Neural cell (in vitro differentiated cells): ENCODE data around the gene EFTUD2. TPM values are rescaled to one million over a fixed set of nuclear protein-coding genes. Genes with fewer than 3 reads are reported as not detected.

ENCODE experiments used
- H2AFZ ChIP-seq: fragments of 200-600, 300-800 bp; sonication (generic), shearing (Covaris generic); 2 replicates; pipeline ENCODE4 v1.6.0; 2014; ENCODE audit warnings: low read depth, mild to moderate bottlenecking, antibody characterized with exemption, low read length, moderate library complexity
- H3F3A ChIP-seq: fragments of 200-600 bp; shearing (Covaris generic); 2 replicates; pipeline ENCODE4 v1.6.1; 2016; ENCODE audit warnings: mild to moderate bottlenecking, moderate library complexity, mixed read lengths, antibody characterized with exemption, low read length; ENCODE audit not compliant: insufficient read depth, poor library complexity, severe bottlenecking
- H3K27ac ChIP-seq: fragments of 200-600, 300-800 bp; sonication (generic), shearing (Covaris generic); 2 replicates; pipeline ENCODE4 v1.5.1; 2014; ENCODE audit warnings: mild to moderate bottlenecking, low read length, moderate library complexity
- H3K27me3 ChIP-seq: fragments of 300-800, 200-600 bp; sonication (generic), shearing (Covaris generic); 2 replicates; pipeline ENCODE4 v1.6.0; 2014; ENCODE audit warnings: mild to moderate bottlenecking, low read depth, low read length, moderate library complexity; ENCODE audit not compliant: insufficient read depth
- H3K36me3 ChIP-seq: fragments of 300-800, 200-600 bp; sonication (generic), shearing (Covaris generic); 2 replicates; pipeline ENCODE4 v1.5.1; 2014; ENCODE audit warnings: mild to moderate bottlenecking, antibody characterized with exemption, low read length, moderate library complexity; ENCODE audit not compliant: insufficient read depth
- H3K4me2 ChIP-seq: fragments of 300-800, 200-600 bp; sonication (generic), shearing (Covaris generic); 2 replicates; pipeline ENCODE4 v1.6.0; 2014; ENCODE audit warnings: mild to moderate bottlenecking, low read length
- H3K4me3 ChIP-seq: fragments of 300-800, 200-600 bp; sonication (generic), shearing (Covaris generic); 2 replicates; pipeline ENCODE4 v1.5.1; 2014; ENCODE audit warnings: mild to moderate bottlenecking, low read length, moderate library complexity
- H3K79me2 ChIP-seq: fragments of 200-600 bp; shearing (Covaris generic); replicated peaks from 2 replicates; pipeline ENCODE4 v1.6.0; 2014; ENCODE audit warnings: mild to moderate bottlenecking, low read length, moderate library complexity; ENCODE audit not compliant: insufficient read depth
- H3K9ac ChIP-seq: fragments of 300-800, 200-600 bp; sonication (generic), shearing (Covaris generic); 2 replicates; pipeline ENCODE4 v1.6.1; 2016; ENCODE audit warnings: mild to moderate bottlenecking, low read length, mixed read lengths
- H3K9me2 ChIP-seq: fragments of 200-600 bp; shearing (Covaris generic); 2 replicates; pipeline ENCODE4 v1.6.1; 2016; ENCODE audit warnings: mild to moderate bottlenecking, low read length, mixed read lengths; ENCODE audit not compliant: insufficient read depth
- H3K9me3 ChIP-seq: fragments of 200-600, 300-800 bp; sonication (generic), shearing (Covaris generic); 2 replicates; pipeline ENCODE4 v1.6.1; 2016; ENCODE audit warnings: mild to moderate bottlenecking, mixed run types, low read length, moderate library complexity, mixed read lengths
- H4K20me1 ChIP-seq: fragments of 200-600 bp; shearing (Covaris generic); 2 replicates; pipeline ENCODE4 v1.6.1; 2016; ENCODE audit warnings: mild to moderate bottlenecking, mixed run types; ENCODE audit not compliant: insufficient read depth
- EP300 ChIP-seq: fragments of 450-650 bp; conservative IDR thresholded peaks from 2 replicates; pipeline ENCODE4 v1.6.1; 2014; ENCODE audit warnings: antibody characterized with exemption, mild to moderate bottlenecking, moderate library complexity; ENCODE audit not compliant: poor library complexity, severe bottlenecking
- EZH2 ChIP-seq: fragments of 200-600, 300-800 bp; shearing (Covaris generic), sonication (generic); IDR thresholded peaks from 2 replicates; pipeline ENCODE4 v1.6.1; 2014; ENCODE audit warnings: antibody characterized with exemption, low read length, borderline replicate concordance, mild to moderate bottlenecking; ENCODE audit not compliant: insufficient read depth, poor library complexity, severe bottlenecking
- MXI1 ChIP-seq: fragments of 450-650 bp; conservative IDR thresholded peaks from 2 replicates; pipeline ENCODE4 v1.6.1; 2014; ENCODE audit warnings: antibody characterized with exemption, mild to moderate bottlenecking; ENCODE audit not compliant: poor library complexity, severe bottlenecking
- POLR2AphosphoS5 ChIP-seq: IDR thresholded peaks from 2 replicates; pipeline ENCODE4 v1.6.1; 2012
- RAD21 ChIP-seq: fragments of 450-650 bp; conservative IDR thresholded peaks from 2 replicates; pipeline ENCODE4 v1.6.1; 2014; ENCODE audit warnings: antibody characterized with exemption, mild to moderate bottlenecking, moderate library complexity
- SMC3 ChIP-seq: fragments of 450-650 bp; conservative IDR thresholded peaks from 2 replicates; pipeline ENCODE4 v1.6.1; 2014; ENCODE audit warnings: antibody characterized with exemption, mild to moderate bottlenecking, moderate library complexity; ENCODE audit not compliant: poor library complexity
- TAF1 ChIP-seq: IDR thresholded peaks from 2 replicates; pipeline ENCODE4 v1.6.1; 2012; ENCODE audit warnings: low read depth
- polyA plus RNA-seq: library from polyadenylated mRNA; depleted of rRNA; stranded (reverse); fragments of >200 nt; gene quantifications from 2 replicates; pipeline ENCODE4 v1.2.3, GENCODE V29; 2014
- TF ChIP-seq, protein P1 (sequence below): fragments of 450-650 bp; IDR thresholded peaks from 2 replicates; pipeline ENCODE4 v1.5.1; 2014; ENCODE audit warnings: antibody characterized with exemption, mild to moderate bottlenecking, moderate library complexity; ENCODE audit not compliant: poor library complexity, severe bottlenecking
- TF ChIP-seq, protein P2 (sequence below): IDR thresholded peaks from 2 replicates; pipeline ENCODE4 v1.6.1; 2012; ENCODE audit warnings: borderline replicate concordance

Gene EFTUD2
- polyA plus RNA-seq, 1 donor from 2014 or later = 69.4 TPM

DNA sequence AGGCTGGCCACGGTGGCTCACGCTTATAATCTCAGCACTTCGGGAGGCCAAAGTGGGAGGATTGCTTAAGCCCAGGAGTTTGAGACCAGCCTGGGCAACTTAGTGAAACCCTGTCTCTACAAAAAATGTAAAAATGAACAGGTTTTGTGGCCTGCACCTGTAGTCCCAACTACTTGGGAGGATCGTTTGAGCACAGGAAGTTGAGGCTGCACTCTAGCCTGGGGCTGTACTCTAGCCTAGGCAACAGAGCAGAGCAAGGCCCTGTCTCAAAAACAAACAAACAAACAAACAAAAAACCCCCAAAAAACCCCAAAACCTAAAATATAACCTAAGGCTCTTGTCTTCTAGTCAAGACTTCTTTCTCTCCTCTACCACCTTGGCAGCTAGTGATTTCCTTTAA, 59.0 kb downstream of the EFTUD2 start:
- Histone ChIP-seq H3K9ac (no peak overlapping the region), H2AFZ (no peak overlapping the region), H3K4me2 (no peak overlapping the region), H3K27ac (no peak overlapping the region), H3K36me3 (no peaks in the 10 kb centered on the region), H3K4me3 (no peak overlapping the region), H3K27me3 (no peaks in the 10 kb centered on the region), H4K20me1 (no peaks in the 10 kb centered on the region), H3F3A (no peaks in the 10 kb centered on the region), H3K9me3 (no peaks in the 10 kb centered on the region), H3K9me2 (no peaks in the 10 kb centered on the region), H3K79me2 (no peaks in the 10 kb centered on the region)
- TF ChIP-seq, protein P1, sequence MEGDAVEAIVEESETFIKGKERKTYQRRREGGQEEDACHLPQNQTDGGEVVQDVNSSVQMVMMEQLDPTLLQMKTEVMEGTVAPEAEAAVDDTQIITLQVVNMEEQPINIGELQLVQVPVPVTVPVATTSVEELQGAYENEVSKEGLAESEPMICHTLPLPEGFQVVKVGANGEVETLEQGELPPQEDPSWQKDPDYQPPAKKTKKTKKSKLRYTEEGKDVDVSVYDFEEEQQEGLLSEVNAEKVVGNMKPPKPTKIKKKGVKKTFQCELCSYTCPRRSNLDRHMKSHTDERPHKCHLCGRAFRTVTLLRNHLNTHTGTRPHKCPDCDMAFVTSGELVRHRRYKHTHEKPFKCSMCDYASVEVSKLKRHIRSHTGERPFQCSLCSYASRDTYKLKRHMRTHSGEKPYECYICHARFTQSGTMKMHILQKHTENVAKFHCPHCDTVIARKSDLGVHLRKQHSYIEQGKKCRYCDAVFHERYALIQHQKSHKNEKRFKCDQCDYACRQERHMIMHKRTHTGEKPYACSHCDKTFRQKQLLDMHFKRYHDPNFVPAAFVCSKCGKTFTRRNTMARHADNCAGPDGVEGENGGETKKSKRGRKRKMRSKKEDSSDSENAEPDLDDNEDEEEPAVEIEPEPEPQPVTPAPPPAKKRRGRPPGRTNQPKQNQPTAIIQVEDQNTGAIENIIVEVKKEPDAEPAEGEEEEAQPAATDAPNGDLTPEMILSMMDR = no peak
- TF ChIP-seq, protein P2, sequence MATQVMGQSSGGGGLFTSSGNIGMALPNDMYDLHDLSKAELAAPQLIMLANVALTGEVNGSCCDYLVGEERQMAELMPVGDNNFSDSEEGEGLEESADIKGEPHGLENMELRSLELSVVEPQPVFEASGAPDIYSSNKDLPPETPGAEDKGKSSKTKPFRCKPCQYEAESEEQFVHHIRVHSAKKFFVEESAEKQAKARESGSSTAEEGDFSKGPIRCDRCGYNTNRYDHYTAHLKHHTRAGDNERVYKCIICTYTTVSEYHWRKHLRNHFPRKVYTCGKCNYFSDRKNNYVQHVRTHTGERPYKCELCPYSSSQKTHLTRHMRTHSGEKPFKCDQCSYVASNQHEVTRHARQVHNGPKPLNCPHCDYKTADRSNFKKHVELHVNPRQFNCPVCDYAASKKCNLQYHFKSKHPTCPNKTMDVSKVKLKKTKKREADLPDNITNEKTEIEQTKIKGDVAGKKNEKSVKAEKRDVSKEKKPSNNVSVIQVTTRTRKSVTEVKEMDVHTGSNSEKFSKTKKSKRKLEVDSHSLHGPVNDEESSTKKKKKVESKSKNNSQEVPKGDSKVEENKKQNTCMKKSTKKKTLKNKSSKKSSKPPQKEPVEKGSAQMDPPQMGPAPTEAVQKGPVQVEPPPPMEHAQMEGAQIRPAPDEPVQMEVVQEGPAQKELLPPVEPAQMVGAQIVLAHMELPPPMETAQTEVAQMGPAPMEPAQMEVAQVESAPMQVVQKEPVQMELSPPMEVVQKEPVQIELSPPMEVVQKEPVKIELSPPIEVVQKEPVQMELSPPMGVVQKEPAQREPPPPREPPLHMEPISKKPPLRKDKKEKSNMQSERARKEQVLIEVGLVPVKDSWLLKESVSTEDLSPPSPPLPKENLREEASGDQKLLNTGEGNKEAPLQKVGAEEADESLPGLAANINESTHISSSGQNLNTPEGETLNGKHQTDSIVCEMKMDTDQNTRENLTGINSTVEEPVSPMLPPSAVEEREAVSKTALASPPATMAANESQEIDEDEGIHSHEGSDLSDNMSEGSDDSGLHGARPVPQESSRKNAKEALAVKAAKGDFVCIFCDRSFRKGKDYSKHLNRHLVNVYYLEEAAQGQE = no peak
- TF ChIP-seq RAD21 (no peak), POLR2AphosphoS5 (no peak), TAF1 (no peak), EP300 (no peak), MXI1 (no peak), EZH2 (no peak), SMC3 (no peak)

DNA sequence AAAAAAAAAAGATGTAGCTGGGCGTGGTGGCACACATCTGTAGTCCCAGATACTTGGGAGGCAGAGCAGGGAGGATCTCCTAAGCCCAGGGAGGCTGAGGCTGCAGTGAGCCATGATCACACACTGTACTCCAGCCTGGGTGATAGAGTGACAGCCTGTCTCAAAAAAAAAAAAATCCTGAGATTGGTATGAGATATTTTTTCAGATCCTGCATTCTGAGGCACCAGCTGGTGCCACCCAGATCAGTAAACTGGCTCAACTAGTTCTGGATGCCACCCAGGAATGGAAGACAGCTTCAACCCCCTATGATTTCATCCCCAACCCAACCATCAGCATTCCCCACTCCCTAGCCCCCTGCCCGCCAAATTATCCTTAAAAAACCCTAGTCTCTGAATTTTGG, 62.0 kb downstream of the EFTUD2 start:
- Histone ChIP-seq H3F3A (no peaks in the 10 kb centered on the region), H3K9ac (no peak overlapping the region), H4K20me1 (no peaks in the 10 kb centered on the region), H2AFZ (no peak overlapping the region), H3K9me2 (no peaks in the 10 kb centered on the region), H3K27me3 (no peaks in the 10 kb centered on the region), H3K27ac (no peak overlapping the region), H3K9me3 (no peaks in the 10 kb centered on the region), H3K4me3 (no peak overlapping the region), H3K79me2 (no peaks in the 10 kb centered on the region), H3K36me3 (no peaks in the 10 kb centered on the region), H3K4me2 (no peak overlapping the region)
- TF ChIP-seq RAD21 = no peak
- no peak for TF ChIP-seq SMC3
- TF ChIP-seq EZH2 = no peak
- no peak for TF ChIP-seq POLR2AphosphoS5
- TF ChIP-seq MXI1 = no peak
- TF ChIP-seq, protein P1 = no peak
- no peak for TF ChIP-seq EP300
- TF ChIP-seq, protein P2 = no peak
- no peak for TF ChIP-seq TAF1
